Activated CD4-positive, alpha-beta T cell treated with anti-CD3 and anti-CD28 coated beads, Interleukin-2, amount 50 U/mL, for 1 hour (primary cell): ENCODE results near the gene TWIST1.

Source experiments
- DNase-seq: peaks from one replicate; pipeline ENCODE4 v3.0.0-alpha.2; 2020

TWIST1 gene

GRCh38 chr7:19094138-19094537 lies 23.3 kb downstream of the TWIST1 start:
- DNase-seq: no peak

DNA sequence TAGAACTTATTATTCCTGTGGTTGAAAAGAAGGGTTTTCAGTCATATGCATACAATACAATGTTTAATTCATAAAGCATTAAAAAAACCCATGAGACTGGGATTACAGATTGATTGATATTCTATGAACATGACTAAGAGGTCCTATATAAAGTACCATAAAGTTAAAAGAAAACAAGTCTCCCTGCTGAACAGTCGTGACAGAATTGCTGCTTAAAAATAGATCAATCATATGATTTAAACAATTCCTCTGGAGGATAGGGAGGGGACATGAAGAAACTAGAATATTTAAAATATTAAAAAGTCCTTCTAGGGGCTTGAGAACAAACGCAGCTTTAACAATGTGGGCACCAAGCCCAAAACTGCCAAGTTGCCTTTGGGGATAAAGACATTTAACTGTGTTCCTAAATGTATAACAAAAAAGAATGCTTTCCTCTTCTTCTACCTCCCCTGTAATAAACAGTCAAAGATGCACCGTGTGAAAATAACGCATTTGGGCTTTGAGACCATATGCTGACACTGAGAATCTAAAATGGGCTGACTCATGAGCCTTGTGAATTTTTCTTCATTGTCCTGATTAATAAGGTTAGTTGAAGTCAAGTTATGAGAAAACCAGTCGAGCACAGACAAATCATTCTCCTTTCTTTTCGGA lies 25.8 kb downstream of the TWIST1 start:
- no peak for DNase-seq

DNA sequence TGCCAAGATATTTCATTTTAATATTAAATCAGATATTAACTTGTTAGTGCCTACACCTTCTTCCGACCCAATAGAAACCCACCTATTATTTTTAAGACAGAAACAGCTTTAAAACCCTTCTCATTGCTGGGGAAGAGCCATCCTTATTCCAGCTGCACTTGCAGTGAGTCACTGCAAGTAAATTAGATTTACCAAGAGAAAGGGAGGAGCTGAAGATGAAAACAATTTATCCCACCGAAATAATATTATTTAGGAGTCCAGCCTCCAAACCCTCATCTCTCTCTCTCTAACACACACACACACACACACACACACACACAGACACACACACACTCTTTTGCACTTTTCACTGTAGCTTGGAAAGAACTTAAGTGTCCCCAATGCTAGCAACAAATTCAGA lies 26.9 kb downstream of the TWIST1 start:
- DNase-seq: no peak

DNA sequence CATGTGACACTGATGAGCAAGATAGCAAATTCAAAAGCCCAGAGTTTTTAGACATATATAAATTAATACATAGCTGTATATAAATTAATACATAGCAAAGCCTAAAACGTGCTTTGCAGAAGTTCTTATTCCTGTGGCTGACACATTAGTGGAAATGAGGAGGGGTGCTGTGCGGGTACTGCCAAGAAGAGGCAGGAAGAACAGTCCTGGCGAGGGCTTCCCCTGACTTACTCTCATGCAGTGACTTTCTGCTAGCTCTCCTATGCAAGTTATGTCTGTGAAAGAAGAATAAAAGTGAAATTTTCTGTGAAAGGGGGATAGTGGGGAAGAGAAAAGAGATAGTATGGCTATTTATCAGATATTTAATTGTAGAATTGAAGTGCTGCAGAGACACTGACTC lies 27.6 kb downstream of the TWIST1 start:
- no peak for DNase-seq

GRCh38 chr7:19089378-19089777 lies 28.1 kb downstream of the TWIST1 start:
- no peak for DNase-seq

DNA sequence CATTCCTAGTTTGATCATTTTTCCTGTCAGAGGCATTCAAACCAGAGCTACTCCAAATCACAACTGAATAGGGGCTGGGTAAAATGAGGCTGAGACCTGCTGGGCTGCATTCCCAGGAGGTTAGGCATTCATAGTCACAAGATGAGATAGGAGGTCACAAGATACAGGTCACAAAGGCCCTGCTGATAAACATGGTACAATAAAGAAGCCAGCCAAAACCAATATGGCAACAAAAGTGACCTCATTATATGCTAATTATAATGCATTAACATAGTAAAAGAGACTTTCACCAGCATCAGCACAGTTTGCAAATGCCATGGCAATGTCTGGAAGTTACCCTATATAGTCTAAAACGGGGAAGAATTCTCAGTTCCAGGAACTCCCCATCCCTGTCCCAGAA lies 37.3 kb downstream of the TWIST1 start:
- DNase-seq: no peak

- DNase-seq: no peak
Observed at GRCh38 chr7:19079066-19079465, 38.4 kb downstream of the TWIST1 start.

DNA sequence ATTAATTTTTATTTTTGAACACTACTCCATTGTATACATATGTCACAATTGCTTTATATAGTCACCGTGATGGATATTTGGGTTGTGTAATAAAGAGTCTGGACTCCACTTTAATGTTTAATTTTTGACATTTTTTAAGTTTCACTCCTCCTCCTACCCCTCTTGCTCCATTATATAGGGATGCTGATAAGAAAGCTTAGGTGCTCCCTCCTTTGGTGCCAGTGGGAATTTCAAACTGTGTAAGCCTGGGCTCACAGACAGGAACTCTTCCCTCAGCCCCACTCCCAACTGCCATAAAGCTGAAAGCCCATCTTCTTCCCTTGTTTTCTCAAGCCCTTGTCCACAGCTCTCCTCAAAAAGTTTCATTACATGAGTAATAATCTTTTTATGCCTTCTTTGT lies 47.6 kb downstream of the TWIST1 start:
- DNase-seq: no peak

DNA sequence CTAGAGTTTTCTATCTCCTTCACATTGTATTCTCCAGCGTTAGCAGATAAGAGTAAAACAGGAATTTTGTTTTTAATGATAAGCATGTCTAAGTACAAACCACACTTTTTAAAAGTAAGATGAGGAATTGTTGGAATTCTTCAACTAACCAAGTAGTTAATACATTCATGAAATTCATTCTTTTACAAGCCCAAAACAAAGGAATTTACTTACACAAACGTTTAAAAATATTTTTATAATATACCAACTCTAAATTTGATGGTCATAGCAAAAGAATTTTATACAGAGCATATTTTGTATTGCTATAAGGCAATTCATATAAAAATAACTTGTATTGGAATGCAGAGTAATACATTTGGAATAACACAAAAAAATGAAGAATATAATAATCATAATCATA lies 51.3 kb downstream of the TWIST1 start:
- DNase-seq: no peak
